HG03045 (cell line): ENCODE results near the gene BEST2.

Experiments
- ATAC-seq: cut with Tn5 transposase; IDR thresholded peaks from one replicate; pipeline ENCODE4 v1.9.1; 2021; ENCODE audit warnings: mild to moderate bottlenecking, moderate library complexity; ENCODE audit not compliant: unreplicated experiment

Gene BEST2

DNA sequence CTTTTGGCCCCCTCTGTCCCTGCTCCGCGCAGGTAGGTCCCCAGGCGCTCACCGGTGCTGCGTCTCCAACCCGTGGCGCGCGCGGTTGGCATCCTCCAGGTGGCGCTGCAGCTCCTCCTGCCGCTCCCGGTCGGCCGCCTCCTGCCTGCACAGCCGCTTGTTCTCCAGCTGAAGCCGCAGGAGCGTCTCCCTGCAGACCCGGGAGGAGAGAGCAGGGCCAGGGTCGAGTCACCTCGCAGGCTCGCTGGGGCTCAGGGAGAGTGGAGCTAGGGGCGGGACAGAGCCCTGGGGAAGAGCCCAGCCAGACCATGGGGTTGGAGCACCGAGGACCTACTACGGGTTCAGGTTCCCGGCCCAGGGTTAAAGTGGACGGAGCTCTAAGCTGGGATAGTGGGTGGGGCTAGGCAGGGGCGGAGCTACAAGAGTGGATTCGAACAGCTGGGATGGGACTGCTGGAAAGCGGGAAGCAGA lies 14.5 kb downstream of the BEST2 start:
- no peak for ATAC-seq

DNA sequence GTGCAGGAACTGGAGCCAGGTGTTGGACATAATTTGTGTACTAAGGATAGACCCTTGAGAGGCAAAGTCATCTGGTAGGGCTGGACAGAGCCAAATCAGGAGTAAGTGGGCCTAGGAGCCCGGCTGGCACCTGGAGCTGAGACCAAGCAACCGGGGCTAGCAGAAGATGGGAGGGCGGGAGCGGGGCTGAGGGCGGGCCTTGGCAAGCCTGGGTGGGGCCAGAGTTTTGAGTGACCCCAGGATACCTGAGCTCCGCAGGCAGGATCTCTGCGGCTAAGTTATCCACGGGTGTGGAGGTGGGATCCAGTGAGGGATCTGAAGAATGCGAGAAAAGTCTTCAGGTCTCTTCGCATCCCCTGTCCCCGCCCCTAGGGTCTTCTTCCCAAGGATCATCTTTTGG lies 15.6 kb downstream of the BEST2 start:
- ATAC-seq, result no peak

DNA sequence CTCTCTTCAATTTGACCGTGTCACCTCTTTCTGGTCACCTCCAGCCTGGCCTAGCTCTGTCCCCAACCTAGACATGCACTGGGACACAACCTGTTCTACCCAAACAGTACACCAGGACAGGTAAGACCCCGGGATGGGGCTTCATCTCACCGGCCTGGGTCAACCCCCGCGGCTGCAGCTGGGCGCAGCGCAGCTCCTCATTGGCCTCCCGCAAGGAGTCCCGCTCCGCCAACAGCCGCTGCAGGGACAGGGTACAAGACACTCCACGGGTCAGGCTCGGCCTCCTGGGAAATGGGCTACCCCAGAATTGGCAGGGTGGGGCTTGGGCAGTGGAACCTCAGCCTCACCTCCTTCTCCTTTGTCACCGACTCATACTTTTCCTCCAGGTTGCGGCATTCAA lies 16.1 kb downstream of the BEST2 start:
- ATAC-seq, result no peak

DNA sequence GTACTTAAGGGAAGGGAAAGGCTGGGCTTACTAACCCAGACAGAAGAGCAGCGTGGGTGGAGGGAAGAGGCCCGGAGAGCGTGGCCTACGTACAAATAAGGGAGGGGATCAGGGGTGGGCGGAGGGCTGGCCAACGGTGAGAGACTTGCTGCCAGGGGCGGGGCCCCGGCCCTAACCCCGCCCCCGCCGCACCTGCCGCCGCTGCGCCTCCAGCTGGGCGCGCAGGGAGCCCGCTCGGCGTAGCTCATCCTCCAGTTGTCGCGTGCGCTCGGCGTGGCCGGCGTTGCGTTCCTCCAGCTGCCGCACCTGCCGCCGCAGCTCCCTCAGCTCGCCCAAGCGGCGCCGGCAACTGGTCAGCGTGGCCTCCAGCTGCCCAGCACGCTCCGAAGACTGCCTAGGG lies 18.1 kb downstream of the BEST2 start:
- ATAC-seq, result no peak

DNA sequence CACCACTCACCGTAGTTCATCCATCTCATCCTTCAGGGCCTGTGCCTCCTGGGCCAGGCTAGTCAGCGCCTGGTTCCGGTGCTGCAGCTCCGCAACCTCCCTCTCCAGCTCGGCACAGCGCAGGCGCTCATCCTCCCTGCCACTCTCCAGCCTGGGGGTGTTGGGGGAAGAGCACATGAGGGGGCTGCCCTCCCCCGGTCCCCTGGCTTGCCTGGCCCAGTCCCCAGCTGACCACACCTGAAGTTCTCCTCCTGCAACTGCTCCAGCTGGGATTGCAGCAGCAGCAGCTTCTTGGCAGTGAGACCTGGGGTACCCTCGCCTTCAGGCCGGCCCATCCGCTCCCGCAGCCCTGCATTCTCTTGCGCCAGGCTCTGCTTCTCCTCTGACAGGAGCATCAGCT lies 19.3 kb downstream of the BEST2 start:
- ATAC-seq, result no peak

DNA sequence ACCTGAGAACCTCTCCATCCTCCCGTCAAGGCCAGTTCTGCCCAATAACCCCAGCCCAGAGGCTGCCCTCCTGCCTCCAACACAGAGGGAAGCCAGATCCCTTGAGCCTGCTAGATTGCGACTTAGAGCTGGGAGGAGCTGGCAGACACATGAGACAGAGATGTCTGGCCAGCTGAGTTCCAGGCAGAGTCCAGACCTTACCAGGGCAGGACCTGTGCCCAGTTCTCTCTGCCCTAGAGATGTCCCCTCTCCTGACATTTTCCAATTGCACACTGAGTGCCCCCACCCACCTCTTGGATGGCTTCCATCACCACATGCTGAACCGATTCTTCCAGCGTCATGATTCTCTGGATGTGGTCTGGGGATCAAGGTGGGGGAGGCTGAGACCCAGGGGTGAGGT lies 20.7 kb downstream of the BEST2 start:
- ATAC-seq, result no peak

DNA sequence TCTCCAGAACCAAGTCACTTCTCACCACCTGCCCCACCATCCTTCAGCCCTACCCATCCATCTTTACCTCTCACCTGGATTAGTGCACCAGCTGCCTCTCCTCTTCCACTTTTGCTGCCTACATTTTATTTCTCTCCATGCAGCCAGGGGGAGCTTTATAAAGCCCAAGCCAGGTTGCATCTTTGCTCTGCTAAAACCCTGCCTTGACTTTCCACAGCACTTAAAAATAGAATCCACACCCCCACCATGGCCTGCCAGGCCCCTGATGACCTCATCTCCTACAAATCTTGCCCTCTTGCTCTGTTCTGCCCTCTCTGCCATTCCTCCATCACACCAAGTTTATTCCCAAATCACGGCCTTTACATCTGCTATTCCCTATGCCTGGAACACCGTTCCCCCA lies 22.0 kb downstream of the BEST2 start:
- ATAC-seq, result no peak

DNA sequence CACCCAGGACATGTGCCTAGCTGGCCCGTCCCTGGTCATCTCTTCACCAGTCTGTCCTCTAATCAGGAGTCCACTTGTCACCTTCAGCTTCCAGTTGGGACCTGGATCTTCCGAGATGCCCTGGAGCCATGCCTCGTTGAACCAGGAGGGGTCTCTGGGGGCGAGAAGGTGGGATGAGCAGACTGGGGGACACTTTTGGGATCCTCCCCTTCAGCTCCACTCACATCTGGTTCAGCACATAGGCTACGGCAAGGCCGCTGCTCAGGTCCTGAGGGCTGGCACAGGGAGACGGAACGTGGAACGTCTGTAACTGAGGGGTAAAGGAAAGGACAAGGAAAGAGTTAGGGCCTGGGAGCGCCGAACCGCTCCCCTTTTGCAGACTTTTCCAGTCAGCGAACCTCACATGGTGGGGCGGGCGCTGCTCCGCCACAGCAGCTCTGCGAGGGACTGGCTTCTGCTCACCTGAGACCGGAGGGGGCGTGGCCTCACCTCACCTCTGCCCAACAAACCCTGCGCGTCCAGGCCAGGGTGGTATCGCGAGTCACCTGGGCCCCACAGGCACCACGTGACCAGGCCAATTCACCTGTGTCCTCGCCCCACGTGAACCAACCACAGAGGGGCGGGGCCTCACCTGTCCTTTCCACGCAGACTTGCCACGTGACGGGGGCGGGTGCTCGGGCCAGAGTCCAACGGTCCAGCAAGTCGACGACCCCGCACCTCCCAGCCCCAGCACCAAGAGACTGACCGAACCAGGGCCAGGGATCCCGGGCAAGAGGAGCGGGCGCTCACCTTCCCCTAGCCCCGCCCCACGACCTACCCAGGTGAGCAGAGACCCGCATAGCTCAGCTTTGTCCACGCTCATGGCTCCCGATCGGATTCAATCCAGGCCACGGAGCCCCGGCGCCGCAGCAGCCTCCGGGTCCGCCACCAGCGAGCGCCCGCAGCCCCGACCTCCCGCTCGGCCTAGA lies 23.3 kb downstream of the BEST2 start, which contains the start of gene HOOK2:
TSS of gene HOOK2 (minus strand) at position 965 of the 968 bp plus-strand sequence. CDS start at position 862, 103 bp downstream.
- ATAC-seq, result peak; percentile 7

DNA sequence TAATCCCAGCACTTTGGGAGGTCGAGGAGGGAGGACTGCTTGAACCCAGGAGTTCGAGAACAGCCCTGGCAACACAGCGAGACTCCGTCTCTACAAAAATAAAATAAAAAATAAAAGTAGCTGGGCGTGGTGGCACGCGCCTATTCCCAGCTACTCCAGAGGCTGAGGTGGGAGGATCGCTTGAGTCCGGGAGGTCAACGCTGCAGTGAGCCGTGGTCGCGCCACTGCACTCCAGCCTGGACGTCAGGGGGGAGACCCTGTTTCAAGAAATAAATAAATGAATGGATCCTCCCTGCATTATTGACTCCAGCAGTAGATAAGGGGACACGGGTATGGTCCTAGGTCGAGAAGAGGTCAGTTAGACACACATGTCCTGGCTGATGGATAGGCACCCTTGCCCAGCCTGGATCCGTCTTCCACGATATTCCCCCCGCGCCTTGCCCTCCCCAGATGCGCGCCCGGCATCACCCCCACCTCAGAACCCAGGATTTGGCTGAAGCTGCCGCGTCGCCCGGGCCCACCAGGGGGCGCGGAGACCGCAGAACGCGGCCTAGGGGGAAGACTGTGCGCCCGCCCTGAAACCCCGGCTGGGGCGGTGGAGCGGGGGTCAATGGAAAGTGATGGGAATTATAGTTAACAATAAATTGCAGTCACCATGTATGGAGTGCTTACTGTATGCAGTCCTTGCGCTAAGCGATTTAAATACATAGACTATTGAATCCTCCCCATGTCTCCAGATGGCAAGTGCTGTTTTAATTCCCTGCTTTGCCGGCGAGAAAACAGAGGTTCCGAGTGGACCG lies 25.8 kb downstream of the BEST2 start:
- no peak for ATAC-seq

DNA sequence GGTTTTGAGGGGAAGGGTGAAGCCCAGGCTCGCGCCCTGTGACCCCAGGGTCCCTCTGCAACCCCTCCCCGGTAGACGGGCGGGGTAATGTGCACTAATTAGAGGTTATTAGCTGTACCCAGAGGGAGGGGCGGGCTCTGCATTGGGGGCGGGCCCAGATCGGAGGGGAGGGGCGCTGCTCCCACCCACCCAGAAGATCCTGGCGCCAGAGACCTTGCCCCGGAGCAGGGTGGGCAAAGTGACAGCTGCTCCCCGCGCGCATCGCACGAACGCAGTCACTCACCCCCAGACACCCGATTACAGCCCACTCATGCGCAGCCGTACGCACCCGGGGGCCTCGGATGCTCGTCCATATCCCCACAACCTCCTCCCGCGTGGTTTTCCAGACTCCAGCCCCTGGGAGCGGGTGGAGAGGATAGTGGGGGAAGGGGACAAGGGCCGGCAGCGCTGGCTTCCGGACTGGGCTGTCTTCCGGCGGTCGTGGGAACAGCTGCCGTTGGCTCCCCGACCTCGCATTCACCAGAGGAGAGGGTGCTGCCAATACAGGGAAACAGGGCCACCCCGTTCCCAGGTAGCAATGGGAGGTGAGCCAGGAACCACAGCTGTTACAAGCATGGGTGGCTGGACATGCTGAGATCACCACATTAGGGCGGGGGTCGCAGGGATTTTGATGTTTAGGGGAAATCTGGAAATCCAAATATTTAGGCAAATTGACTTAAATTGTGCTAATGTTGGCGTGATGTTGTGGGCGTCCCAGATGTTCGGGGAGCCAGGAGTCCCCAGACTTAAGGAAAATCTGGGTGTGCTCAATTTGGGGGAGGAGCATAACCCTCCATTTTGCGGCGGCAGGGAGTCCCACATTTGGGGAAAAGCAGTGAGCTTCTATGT lies 26.7 kb downstream of the BEST2 start:
- no peak for ATAC-seq

DNA sequence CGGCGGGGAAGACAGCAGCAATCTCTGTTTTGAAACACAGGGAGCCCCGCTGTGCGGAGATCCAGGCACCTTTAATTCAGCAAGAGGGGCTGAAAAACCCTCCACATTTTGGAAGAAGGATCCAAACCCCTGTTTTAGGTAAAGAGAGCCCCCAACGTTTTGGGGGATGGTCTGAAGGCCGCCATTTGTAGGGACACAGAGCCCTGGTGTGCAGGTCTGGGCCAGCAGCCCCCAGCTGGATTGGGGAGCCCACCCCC lies 27.2 kb downstream of the BEST2 start:
- ATAC-seq, result no peak

DNA sequence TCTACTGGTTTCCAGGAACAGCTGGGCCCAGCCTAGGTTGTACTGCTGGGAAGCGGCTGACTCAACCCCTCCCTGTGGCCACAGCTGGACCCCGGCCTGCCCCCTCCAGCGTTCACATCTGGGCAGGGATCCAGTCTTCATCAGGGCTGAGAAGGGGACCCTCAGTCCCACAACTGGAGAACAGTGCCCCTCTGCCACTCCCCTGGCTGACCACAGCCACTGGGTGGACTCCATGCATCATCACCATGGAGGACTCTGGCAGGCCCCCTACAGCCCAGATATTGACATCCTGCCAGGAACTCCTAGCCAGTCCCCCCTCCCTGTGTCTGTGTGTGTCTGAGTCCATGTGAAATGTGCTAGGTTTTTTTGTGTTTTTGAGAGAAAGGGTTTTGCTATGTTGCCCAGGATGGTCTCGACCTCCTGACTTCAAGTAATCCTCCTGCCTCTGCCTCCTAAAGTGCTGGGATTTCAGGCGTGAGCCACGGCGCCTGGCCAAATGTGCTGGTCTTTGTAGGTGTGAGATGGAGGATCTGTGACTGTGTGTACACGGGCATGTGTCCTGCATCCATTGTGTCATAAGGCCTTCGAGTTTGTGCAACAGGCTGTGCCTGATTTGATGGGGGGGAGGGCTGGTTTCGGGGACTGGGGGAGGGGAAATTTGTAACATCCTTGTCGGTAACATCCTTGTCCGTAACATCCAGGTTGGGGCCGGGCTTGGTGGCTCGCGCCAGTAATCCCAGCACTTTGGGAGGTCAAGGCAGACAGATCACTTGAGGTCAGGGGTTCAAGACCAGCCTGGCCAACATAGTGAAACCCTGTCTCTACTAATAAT lies 27.8 kb downstream of the BEST2 start:
- no peak for ATAC-seq

DNA sequence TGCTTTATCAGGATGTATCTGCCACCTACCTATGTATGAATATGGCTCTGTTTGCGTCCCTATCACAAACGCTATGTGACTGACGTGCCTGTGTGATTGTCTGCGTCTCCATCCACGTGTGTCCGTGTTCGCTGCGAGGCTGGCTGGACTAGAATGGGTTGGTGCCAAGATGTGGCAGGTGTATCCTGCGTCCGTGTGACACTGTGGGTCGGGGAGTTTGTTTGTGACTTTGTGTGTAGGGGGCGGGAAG lies 30.5 kb downstream of the BEST2 start:
- no peak for ATAC-seq

DNA sequence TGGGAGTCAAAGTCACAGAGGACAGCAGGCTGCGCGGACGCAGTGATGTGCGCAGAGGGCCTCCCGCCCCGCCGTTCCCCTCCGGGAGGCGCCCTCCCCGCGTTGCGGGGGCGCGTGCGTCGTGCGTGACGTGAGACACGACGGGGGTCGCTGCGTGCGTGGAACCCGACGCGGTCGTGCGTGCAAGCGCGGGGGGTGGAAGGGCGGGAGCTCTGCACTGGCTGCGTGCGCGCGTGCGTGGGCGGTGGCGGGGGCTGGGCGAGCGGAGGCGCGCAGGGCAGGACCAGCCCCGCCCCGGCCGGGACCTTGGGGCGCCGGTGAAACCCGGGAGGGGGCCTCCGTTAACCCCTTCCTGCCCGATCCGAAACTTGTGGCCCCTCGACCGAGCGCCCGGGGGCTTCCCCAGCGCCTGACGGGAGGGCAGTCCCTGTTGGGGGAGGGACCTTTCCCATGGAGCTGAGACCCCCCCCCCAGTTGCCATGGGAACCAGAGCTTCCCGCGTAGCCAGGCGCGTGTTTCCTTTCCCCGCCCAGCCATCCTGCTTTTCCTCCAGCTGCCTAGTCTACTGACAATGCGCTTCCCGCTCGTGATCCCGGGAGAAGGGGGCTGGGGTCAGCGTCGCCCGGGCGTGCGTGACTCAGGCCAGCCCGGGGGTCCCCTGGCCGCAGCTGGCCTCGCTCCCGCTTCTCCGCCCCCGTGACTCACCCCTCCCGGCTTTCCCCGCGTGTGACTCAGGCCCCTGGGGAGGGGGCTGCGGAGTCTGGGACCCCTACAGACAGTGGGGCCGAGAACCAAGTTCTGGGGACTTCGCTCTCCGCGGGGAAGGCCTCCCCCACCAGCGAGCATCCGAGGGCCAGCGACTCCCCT lies 31.1 kb downstream of the BEST2 start:
- peak; percentile 37 for ATAC-seq

DNA sequence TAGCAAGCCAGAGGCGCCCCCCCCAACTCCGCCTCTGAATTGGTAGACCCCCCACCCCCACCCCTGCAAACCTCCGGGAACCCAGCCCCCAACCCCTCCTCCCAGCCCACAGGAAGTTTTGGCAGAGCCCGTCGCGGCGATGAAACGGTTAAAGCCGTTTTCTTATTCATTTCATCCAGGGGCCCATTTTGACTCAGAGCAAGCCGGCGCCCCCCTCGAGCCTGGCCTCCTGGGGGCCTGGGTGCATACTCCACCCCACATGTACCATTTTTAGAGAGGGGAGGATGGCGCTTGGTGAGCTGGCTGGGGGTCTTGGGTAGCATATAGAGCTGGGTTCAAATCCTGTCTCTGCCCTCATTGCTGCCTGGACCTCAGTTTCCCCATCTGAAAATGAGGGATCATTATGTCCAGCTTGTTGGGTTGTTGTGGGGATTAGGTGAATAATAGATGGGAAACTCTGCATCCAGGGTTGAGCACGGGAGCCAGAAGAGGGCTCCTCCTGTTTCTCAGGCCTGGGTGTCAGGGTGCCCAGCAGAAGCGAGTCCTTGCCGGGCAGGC lies 31.8 kb downstream of the BEST2 start:
- ATAC-seq, result no peak

DNA sequence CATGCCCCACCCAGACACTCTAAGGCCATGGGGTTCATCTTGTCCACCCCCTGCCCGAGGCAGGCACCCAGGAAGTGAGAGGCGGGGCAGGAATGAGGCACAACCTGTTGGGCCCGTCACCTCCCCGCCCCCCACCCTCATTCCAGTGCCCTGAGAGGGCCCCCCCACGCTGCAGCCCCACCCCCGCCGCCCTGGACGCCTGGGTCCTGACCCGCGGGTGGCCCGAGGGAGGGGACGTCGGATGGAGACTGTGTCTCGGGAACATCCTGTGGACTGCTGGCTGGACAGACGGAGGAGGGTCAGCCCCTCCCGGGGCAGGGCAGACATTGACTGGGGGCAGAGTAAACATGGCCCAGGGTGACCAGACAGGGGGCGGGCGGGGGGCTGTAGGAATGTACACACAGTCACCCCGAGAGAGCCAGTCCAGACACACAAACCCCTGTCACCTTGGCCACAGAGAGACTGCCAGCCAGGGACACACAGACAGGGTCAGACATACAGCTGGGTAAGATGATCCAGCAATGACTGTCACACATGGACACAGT lies 32.3 kb downstream of the BEST2 start:
- no peak for ATAC-seq

DNA sequence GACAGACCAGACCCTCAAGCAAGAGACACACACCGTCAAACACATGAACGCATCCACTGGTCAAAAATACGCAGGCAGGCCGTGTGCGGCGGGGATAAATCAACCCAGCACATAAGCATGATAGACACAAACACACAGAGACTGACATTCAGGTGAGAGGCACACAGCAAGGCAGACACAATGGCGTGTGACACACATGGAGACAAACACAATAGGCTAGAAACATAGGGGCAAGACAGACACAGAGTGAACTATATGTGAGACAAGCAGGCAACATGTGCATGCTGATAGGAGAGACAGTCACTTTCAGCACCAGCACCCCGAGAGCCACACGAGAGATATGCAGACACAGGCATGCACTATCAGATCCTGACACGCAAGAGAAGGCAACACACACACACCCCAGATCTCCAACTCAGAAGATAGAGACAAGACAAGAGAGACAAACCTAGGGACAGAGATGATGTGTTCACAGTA lies 32.8 kb downstream of the BEST2 start:
- no peak for ATAC-seq

DNA sequence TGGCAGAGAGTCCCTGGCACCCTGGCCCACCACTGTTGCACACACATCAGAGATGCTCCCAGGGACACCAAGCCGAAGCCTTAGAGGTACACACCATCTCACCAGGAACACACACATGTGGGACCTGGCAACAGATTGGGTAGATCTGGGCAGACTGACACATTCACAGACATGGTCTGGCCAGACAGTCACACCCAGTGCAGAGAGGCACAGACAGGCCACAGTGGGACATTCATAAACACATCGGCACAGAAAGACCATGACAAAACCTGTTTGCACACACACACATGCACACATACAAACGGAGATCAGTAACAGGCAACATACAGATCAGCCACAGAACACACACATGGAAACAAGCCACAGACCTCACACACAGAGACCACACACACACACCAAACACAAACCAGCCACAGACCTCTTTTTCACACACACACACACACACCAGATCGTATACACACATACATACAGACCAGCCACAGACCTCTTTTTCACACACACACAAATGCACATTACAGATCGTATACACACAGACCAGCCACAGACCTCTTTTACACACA lies 33.4 kb downstream of the BEST2 start:
- no peak for ATAC-seq
